DOHH2 (cell line): ENCODE data around the gene HDAC4.

Experiments
- H3F3A ChIP-seq: fragments of 200-600 bp; sonication (generic), shearing (Covaris generic); 2 replicates; pipeline ENCODE4 v1.6.0; 2016; ENCODE audit warnings: antibody characterized with exemption, mild to moderate bottlenecking; ENCODE audit not compliant: control insufficient read depth, insufficient read depth
- H3K27ac ChIP-seq: fragments of 200-600 bp; sonication (generic); 2 replicates; pipeline ENCODE4 v1.5.1; 2014; ENCODE audit warnings: low read depth, mild to moderate bottlenecking, low read length, moderate library complexity
- H3K27me3 ChIP-seq: fragments of 200-600 bp; sonication (generic); 2 replicates; pipeline ENCODE4 v1.6.1; 2014; ENCODE audit warnings: mild to moderate bottlenecking, low read length, mixed read lengths; ENCODE audit not compliant: control insufficient read depth
- H3K36me3 ChIP-seq: fragments of 200-600 bp; sonication (generic); 2 replicates; pipeline ENCODE4 v1.6.1; 2014; ENCODE audit warnings: mild to moderate bottlenecking, low read length, moderate library complexity, mixed read lengths; ENCODE audit not compliant: control insufficient read depth
- H3K4me1 ChIP-seq: fragments of 200-600 bp; sonication (generic); 2 replicates; pipeline ENCODE4 v1.6.1; 2014; ENCODE audit warnings: mild to moderate bottlenecking, low read length, mixed read lengths; ENCODE audit not compliant: control insufficient read depth
- H3K4me2 ChIP-seq: fragments of 200-600 bp; sonication (generic); 2 replicates; pipeline ENCODE4 v1.6.0; 2014; ENCODE audit warnings: mild to moderate bottlenecking, low read length, moderate library complexity
- H3K4me3 ChIP-seq: fragments of 200-600 bp; sonication (generic); 2 replicates; pipeline ENCODE4 v1.5.1; 2014; ENCODE audit warnings: mild to moderate bottlenecking, low read length, mixed read lengths
- H3K79me2 ChIP-seq: fragments of 200-600 bp; sonication (generic); 2 replicates; pipeline ENCODE4 v1.6.1; 2014; ENCODE audit warnings: mild to moderate bottlenecking, low read length, mixed read lengths; ENCODE audit not compliant: control insufficient read depth
- H3K9me2 ChIP-seq: fragments of 200-600 bp; sonication (generic); replicated peaks from 2 replicates; pipeline ENCODE4 v1.6.1; 2014; ENCODE audit warnings: mild to moderate bottlenecking, low read length, mixed read lengths; ENCODE audit not compliant: control insufficient read depth
- H3K9me3 ChIP-seq: fragments of 200-600 bp; sonication (generic); 2 replicates; pipeline ENCODE4 v1.6.1; 2014; ENCODE audit warnings: antibody characterized with exemption, low read length, mixed read lengths; ENCODE audit not compliant: control insufficient read depth, insufficient read depth
- H4K20me1 ChIP-seq: fragments of 200-600 bp; sonication (generic); 2 replicates; pipeline ENCODE4 v1.6.0; 2014; ENCODE audit warnings: low read depth, mild to moderate bottlenecking, antibody characterized with exemption, low read length, moderate library complexity; ENCODE audit not compliant: control insufficient read depth, insufficient read depth
- EZH2phosphoT487 ChIP-seq: fragments of 200-600 bp; sonication (generic); IDR thresholded peaks from 2 replicates; pipeline ENCODE4 v1.6.1; 2017; ENCODE audit warnings: borderline replicate concordance, mild to moderate bottlenecking, antibody characterized with exemption, low read length, moderate library complexity, mixed read lengths
- TF ChIP-seq, protein P1 (sequence below): fragments of 200-600 bp; sonication (generic); IDR thresholded peaks from one replicate; pipeline ENCODE4 v1.5.1; 2014; ENCODE audit warnings: antibody characterized with exemption, mild to moderate bottlenecking, low read depth, low read length; ENCODE audit not compliant: poor library complexity, severe bottlenecking

HDAC4 gene

DNA sequence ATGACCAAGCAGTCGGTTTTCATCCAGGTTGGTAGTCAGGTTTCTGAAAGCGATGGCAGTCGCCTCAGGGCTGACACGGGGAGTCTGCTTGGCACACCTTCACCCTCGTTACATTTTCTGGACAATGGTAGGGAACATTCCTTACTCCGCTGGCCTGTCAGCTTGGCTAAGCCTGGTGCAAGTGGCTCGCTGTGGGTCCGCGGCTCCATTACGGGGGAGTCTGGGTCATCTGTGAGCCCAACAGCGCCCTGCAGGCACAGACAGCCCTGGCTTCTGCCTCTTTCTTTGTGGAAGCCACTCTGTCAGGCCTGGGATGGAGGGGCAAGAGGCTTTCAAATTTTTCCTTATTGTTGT, 95.6 kb downstream of the HDAC4 start:
- no peaks in the 10 kb centered on the region for H3F3A ChIP-seq
- no peaks in the 10 kb centered on the region for H3K79me2 ChIP-seq
- H4K20me1 ChIP-seq, result peaks cover 13% of the 10 kb centered on the region; the same call in 1 of the 2 replicates
- H3K4me1 ChIP-seq, result no peaks in the 10 kb centered on the region; the same call in 1 of the 2 replicates
- no peak overlapping the region for H3K4me2 ChIP-seq
- no peaks in the 10 kb centered on the region for H3K36me3 ChIP-seq
- 0 out of 2 replicates have a peak, but pooled peaks cover 2% of the 10 kb centered on the region for H3K27me3 ChIP-seq
- no peaks in the 10 kb centered on the region for H3K9me3 ChIP-seq
- H3K27ac ChIP-seq, result no peak overlapping the region
- no peaks in the 10 kb centered on the region for H3K9me2 ChIP-seq
- H3K4me3 ChIP-seq, result no peak overlapping the region
- TF ChIP-seq EZH2phosphoT487, result no peak
- TF ChIP-seq, protein P1, sequence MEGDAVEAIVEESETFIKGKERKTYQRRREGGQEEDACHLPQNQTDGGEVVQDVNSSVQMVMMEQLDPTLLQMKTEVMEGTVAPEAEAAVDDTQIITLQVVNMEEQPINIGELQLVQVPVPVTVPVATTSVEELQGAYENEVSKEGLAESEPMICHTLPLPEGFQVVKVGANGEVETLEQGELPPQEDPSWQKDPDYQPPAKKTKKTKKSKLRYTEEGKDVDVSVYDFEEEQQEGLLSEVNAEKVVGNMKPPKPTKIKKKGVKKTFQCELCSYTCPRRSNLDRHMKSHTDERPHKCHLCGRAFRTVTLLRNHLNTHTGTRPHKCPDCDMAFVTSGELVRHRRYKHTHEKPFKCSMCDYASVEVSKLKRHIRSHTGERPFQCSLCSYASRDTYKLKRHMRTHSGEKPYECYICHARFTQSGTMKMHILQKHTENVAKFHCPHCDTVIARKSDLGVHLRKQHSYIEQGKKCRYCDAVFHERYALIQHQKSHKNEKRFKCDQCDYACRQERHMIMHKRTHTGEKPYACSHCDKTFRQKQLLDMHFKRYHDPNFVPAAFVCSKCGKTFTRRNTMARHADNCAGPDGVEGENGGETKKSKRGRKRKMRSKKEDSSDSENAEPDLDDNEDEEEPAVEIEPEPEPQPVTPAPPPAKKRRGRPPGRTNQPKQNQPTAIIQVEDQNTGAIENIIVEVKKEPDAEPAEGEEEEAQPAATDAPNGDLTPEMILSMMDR, result no peak

DNA sequence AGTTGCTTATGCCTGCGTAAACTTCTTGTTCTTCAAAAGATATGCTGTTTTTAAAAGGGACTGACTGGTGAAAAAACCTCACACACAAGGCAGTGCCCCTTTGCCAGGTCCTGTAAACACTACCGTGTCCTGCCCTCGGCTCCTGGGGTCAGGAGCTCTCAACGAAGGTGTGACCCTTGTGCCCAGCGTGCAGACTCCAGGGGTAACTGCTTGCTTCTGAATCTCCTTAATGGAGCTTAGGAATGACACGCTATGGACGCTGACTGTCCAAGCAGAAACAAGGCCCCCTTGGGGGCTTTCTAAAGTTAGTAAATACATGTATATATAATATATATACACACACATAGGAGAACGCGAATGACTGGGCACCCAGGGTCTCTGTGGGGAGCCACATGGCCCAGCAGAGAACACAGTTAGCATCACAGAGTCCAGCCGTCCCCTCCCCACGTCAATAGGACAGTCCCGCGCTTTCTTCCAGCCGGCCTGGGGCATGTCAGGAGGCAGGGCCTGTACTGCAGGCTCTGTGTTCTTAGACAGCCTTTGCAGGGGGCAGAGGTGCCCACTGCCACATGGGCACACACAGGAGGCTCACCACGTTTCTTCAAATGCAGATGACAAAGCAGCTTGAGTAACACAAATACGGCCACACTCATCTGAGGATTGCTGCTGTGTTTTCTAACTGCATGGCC, 96.1 kb downstream of the HDAC4 start:
- Histone ChIP-seq H3K27ac (no peak overlapping the region), H4K20me1 (peaks cover 14% of the 10 kb centered on the region; the same call in 1 of the 2 replicates), H3K4me1 (no peaks in the 10 kb centered on the region; the same call in 1 of the 2 replicates), H3F3A (no peaks in the 10 kb centered on the region), H3K36me3 (no peaks in the 10 kb centered on the region), H3K9me2 (no peaks in the 10 kb centered on the region), H3K4me2 (no peak overlapping the region), H3K79me2 (no peaks in the 10 kb centered on the region), H3K9me3 (no peaks in the 10 kb centered on the region), H3K4me3 (no peak overlapping the region), H3K27me3 (0 out of 2 replicates have a peak, but pooled peaks cover 2% of the 10 kb centered on the region)
- no peak for TF ChIP-seq EZH2phosphoT487
- TF ChIP-seq, protein P1, result no peak

DNA sequence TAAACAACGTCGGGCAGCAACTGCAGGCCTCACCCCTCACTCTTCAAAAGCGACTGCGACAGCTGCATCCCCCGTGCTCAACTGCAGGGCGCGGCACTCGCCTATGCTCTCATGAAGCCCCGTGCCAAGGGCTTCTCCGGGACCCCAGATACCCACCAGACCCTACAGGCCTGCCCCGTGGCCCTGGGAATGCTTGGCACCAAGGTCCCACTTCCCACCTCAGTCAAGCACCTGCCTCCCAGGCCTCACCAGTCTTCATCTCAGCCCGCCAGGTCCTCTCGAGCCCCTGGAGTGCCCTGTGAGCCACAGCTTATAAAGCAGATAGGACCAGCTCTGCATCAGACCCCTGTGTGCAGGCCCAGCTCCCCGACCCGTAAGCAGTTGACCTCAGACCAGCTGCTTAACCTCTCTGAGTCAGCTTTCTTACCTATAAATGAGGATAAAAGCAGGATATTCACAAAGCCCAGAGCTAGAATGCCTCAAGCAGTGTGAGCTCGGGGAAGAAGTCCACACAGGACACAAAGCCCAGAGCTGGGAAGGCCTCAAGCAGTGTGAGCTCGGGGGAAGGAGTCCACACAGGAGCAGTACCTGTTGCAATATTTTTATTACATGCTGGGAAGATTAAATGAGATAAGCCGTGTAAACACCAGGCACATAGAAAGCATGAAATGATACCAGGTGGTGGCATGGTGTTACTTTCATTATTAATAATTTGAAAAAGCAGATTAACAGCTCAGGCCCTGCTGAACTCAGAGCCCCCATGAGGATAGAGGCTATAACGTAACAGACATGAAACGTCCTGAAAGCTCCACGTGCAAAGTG, 96.9 kb downstream of the HDAC4 start:
- H3K4me3 ChIP-seq, result no peak overlapping the region
- H4K20me1 ChIP-seq, result peaks cover 19% of the 10 kb centered on the region; the same call in 1 of the 2 replicates
- no peaks in the 10 kb centered on the region for H3K9me2 ChIP-seq
- H3K27me3 ChIP-seq, result 0 out of 2 replicates have a peak, but pooled peaks cover 2% of the 10 kb centered on the region
- no peaks in the 10 kb centered on the region for H3K9me3 ChIP-seq
- H3K4me2 ChIP-seq, result no peak overlapping the region
- H3K36me3 ChIP-seq, result no peaks in the 10 kb centered on the region
- no peaks in the 10 kb centered on the region for H3F3A ChIP-seq
- H3K4me1 ChIP-seq, result no peaks in the 10 kb centered on the region; the same call in 1 of the 2 replicates
- no peak overlapping the region for H3K27ac ChIP-seq
- no peaks in the 10 kb centered on the region for H3K79me2 ChIP-seq
- TF ChIP-seq, protein P1, result no peak
- TF ChIP-seq EZH2phosphoT487, result no peak
